ENCODE measurements around the gene NOL4L.

NOL4L gene, protein sequence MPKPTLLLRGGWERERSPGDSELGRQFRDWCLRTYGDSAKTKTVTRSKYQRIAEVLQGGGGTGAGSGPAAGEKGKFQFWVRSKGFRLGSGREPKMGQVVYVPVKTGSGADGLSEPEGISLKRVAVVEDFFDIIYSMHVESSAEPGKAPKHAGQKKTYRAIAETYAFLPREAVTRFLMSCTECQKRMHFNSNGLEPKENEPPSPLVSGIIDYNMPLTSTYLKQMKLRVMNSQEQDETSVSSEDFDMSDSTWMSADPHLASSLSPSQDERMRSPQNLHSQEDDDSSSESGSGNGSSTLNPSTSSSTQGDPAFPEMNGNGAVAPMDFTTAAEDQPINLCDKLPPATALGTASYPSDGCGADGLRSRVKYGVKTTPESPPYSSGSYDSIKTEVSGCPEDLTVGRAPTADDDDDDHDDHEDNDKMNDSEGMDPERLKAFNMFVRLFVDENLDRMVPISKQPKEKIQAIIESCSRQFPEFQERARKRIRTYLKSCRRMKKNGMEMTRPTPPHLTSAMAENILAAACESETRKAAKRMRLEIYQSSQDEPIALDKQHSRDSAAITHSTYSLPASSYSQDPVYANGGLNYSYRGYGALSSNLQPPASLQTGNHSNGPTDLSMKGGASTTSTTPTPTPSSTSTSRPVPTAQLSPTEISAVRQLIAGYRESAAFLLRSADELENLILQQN

DNA sequence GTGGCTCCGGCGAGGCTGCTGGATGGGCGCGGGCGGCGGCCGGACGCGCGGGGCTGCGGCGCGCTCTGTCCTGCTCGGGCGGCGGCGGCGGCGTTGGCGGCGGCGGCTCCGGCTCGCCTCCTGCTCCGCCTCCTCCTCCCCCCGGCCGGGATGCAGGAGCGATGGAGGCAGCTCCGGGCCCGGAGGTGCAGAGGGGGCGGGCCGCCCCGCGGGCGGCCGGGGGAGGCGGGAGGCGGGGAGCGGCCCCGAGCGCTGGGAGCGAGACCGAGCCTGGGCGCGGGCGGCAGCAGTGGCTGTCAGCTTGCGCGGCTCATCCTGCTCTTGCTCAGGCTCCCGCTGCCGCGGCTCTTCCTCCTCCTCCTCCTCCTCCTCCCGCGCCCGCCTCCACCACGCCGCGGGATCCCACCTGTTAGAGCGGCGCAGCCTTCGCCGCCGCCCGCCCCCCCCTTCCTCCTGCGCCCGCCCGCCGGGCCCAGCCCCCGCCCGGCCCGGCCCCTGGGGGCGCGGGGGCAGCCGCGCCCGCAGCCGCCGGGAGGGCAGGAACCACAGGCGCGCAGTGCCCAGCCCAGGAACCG lies at the start of gene NOL4L:
NOL4L (minus strand) TSS at position 323 of the 575 bp plus-strand sequence. CDS start 443 bp downstream, outside the sequence.
- DNase-seq (ENCODE audit: low spot score), result peak; percentile 35

- no peak for DNase-seq (ENCODE audit: low spot score)
These were observed 49.1 kb upstream of the NOL4L start for GRCh38 chr20:32634041-32634805.

GRCh38 chr20:32632461-32633354 lies 47.6 kb upstream of the NOL4L start:
- no peak for DNase-seq (ENCODE audit: low spot score)

- no peak for DNase-seq (ENCODE audit: low spot score)
These were observed 46.9 kb upstream of the NOL4L start for GRCh38 chr20:32631933-32632460.

GRCh38 chr20:32629813-32630212 lies 44.7 kb upstream of the NOL4L start:
- DNase-seq (ENCODE audit: low spot score), result no peak

GRCh38 chr20:32628960-32629530 lies 43.9 kb upstream of the NOL4L start:
- no peak for DNase-seq (ENCODE audit: low spot score)

DNA sequence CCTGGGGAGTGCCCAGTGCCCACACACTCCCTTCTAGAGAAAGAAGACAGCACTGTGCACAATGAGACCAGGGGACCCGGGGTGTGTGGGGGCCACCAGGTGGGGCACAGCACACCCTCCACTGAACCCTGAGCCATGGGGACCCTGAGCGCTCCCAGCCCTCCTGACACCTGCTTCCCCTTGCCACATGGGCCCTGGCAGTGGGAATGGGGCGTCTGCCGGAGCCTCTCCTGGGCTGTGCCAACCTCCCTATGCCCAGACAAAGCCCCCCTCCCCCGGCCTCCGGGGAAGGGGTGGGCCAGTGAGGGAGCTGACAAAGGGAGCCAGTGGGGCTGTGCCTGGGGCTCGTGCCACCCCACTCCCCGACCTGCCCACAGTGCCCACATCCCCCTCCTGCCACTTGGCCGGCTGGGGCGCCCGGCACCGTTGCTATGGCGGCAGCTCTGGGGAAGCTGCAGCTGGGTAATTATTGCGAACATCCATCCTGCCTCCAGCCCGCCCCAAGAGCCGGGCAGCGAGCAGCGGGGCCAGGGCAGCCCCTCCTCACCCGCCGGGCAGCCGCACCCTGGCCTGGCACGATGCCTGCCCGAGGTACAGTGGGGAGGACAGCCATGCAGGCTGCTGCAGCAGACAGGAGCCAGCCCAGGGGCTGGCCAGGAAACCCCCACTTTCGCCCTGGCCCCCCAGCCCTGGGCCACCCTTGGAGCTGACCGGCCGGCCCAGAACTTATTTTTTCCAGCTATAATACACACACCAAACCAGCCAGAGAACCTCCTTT lies 41.9 kb upstream of the NOL4L start:
- no peak for DNase-seq (ENCODE audit: low spot score)

DNA sequence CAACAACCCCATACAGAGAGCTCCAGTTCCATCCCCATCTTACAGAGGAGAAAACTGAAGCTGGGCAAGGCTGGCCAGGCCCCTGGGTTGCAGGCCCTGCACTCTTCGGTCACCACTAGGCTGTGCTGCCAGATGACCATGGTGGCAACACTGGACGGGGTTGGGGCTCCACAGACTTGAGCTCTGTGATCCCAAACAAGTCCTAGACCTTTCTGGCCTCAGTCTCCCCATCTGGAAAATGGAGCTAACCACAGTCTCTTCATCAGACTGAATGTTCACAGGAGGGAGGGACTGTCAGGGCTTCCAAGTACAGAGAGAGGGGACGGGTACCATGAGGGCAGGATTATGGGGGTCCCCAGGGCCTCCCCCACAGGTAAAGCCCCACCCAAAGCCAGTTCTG lies 41.3 kb upstream of the NOL4L start:
- DNase-seq (ENCODE audit: low spot score), result no peak

GRCh38 chr20:32625996-32626395 lies 40.9 kb upstream of the NOL4L start:
- no peak for DNase-seq (ENCODE audit: low spot score)

DNA sequence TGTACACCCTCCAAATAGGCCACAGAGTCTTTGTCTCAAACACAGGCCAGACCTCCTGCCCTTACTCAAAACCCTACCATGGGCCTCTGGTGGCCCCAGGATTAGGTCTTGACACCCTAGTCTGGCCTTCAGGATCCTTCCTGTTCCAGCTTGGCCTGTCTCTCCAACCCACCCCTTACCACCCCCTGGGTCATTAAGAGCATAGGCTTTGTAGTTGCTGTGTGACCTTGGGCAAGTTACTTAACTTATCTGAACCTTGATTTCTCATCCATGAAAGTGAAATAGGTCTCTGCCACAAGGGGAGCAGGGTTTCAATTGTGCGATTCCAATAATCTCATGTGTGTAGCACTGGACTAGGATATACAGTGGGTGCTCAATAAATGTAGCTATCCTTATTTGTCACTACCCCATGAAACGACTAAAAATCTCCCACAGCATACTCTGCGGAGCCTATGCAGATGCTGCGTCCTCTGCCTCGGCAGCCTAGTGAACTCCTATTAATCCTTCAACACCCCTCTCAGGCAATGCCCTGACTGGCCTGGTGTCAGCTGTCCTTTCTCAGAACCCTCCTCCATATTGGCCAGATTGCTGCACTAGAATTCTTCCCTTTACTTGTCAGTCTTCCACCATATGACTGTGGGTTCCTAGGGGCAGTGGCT lies 39.7 kb upstream of the NOL4L start:
- DNase-seq (ENCODE audit: low spot score), result no peak

DNA sequence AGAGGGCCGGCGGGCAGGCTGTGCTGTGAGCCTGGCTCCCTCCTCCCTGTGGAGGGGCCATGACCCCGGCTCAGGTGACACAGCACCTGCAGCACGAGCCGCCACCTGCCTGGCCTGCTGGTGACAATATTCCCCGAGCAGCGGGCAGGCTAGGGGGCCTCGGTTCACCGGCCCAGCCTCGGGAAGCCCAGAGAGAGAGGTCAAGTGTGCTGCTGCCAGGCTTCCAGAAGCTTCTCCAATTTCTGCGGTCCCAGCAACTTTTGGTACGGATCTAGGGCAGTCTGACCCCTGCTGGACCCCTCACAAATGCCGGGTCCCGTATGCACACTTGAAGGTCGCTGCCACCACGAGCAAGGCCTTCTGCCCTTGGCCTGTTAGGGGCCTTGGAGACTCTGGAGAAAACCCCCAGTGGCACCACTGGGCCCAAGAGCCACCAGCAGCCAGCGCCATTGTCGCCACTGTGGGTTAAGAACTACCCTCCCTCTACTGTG lies 38.6 kb upstream of the NOL4L start:
- DNase-seq (ENCODE audit: low spot score), result no peak

DNA sequence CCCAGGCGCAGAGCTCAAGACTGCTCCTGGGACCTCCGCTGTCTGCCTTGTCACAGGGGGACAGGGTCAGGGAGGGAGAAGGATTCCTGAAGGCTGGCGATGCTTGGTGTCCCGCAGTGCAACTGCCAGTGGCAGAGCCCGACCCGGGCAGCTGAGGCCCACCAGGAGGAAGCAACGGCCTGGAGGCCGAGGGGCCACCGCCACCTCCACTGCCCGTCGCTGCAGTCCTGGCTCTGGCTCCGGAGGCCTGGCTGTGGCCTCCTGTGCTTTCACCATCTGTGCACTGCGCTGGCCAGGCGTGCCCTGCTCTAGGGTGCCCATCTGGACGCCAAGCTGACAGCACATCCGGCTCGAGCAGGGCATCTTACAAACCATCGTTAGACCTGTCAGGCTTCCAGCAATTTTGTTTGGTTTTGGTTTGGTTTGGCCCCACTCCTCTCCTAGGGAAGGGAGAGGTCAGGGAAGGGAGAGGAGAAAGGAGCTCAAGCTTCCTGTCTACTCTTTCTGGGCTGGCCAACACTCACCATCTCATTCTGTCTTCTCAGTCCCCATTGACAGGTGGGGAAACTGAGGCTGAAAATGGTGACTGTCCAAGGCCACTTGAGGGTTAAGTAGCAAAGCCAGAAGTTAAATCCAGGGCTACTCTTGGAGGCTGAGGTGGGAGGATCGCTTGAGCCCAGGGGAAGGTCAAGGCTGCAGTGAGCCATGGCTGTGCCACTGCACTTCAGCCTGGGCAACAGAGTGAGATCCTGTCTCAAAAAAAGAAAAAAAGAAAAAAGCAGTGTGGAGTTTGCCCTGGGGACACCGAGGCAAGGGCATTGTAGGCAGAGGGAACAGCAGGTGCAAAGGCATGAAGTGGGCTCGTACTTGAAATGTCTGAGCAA lies 37.7 kb upstream of the NOL4L start:
- DNase-seq (ENCODE audit: low spot score), result no peak

GRCh38 chr20:32621891-32622584 lies 36.9 kb upstream of the NOL4L start:
- DNase-seq (ENCODE audit: low spot score), result no peak

DNA sequence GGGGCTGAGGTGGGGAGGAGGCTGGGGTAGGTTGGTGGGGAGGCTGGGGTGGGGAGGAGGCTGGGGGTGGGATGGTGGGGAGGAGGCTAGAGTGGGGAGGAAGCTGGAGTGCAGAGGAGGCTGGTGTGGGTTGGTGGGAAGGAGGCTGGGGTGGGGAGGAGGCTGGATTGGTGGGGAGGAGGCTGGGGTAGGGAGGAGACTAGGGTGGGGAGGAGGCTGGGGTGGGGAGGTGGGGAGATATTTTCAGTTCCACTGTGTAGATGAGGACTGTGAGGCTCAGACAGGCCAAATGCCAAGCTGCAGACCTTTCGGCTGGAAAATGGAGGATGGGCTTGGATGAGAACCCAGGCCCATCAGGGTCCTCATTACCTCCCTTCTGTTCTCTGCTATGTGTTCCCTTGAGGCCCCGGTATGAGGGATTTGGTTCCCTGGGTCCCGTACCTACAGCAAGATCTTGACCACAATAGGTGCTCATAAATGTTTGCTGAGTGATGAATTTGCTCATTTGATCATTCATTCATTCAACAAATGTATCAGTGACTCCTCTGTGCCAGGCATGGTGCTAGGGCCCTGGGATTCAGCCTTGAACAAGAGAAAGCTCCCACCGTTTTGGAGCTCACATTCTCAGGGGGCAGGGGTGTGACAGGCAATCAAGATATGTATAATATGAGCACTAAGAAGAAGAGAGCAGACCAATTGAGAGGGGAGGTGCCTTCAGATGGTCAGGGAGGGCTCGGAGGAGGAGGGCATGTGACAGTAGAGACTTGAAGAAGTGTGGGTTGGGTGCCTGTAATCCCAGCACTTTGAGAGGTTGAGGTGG lies 36.1 kb upstream of the NOL4L start:
- DNase-seq (ENCODE audit: low spot score), result no peak

DNA sequence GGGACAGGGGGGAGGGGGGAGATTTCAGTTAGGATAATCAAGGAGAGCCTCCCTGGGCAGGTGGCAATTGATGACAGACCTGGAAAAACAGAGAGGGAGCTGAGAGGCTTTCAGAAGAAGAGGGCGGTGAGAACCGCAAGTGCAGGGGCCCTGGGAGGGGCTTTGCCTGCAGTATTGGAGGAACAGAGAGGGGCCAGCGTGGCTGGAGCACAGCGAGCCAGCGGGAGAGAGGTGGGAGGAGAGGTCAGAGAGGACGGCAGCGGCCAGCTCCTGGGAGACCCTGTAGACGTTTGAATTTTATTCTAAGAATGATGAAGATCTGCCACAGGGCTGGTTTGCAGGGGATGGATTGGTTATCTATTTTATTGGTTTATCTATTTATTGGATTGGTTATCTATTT lies 34.5 kb upstream of the NOL4L start:
- no peak for DNase-seq (ENCODE audit: low spot score)

GRCh38 chr20:32614772-32615171 lies 29.6 kb upstream of the NOL4L start:
- no peak for DNase-seq (ENCODE audit: low spot score)

GRCh38 chr20:32614303-32614702 lies 29.2 kb upstream of the NOL4L start:
- DNase-seq (ENCODE audit: low spot score), result no peak
